ENCODE measurements around the gene SEZ6.

SEZ6 gene

GRCh38 chr17:28973425-28973824, 32.4 kb downstream of the SEZ6 start:
- no peak for DNase-seq

GRCh38 chr17:28972437-28972836, 33.4 kb downstream of the SEZ6 start:
- DNase-seq: no peak

- DNase-seq: no peak
Measured at GRCh38 chr17:28970879-28971278, 35.0 kb downstream of the SEZ6 start.

GRCh38 chr17:28969706-28970393, 36.0 kb downstream of the SEZ6 start:
- no peak for DNase-seq

DNA sequence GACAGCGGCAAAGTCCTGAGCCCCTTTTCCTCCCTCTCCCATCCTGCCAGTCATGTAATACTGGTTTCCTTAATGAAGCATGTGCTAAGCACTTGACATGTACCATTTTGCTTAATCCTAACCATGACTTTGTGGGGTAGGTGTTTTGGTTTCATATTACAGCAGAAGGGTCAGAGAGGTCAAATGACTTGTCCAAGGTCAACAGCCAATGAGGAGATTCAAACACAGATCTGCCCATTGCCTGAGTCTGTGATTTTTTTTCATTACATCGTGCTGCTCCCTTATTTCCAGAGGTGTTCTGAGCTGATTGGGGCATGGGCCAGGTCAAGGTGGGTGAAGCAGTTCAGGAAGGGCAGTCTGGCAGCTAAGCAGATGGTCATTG, 36.9 kb downstream of the SEZ6 start:
- DNase-seq: no peak

DNA sequence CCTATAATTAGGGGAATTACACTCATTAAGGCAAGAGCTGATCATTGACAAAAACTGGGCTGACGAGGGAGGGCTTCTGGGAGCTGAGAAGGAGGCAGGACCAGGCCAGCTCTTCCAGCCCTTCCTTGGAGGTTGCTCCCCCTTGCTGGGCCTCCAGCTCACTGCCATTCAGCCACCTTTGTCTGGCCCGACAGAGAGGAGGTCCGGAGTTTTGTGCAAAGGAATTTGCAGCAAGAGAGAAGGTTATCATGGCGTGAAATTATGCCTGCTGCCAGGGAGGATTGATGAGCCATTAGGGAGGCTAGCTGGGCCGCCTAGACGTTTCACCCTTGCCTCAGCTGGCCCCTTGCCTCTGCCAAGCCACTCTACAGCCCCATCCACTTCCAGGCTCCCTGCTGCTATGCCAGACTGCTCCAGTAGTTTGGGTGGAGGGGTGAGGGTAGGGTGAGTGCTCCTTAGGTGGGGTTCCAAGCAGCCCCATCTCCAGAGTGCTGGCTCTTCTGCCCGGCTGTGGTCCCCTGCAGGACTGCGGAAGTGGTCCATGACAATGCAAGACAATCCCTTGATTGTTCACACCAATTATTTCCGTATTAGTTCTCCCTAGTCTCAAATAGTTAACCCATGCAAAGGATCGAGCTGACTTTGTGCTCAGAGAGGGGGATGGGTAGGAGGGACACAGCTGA, 37.5 kb downstream of the SEZ6 start:
- DNase-seq: no peak

DNA sequence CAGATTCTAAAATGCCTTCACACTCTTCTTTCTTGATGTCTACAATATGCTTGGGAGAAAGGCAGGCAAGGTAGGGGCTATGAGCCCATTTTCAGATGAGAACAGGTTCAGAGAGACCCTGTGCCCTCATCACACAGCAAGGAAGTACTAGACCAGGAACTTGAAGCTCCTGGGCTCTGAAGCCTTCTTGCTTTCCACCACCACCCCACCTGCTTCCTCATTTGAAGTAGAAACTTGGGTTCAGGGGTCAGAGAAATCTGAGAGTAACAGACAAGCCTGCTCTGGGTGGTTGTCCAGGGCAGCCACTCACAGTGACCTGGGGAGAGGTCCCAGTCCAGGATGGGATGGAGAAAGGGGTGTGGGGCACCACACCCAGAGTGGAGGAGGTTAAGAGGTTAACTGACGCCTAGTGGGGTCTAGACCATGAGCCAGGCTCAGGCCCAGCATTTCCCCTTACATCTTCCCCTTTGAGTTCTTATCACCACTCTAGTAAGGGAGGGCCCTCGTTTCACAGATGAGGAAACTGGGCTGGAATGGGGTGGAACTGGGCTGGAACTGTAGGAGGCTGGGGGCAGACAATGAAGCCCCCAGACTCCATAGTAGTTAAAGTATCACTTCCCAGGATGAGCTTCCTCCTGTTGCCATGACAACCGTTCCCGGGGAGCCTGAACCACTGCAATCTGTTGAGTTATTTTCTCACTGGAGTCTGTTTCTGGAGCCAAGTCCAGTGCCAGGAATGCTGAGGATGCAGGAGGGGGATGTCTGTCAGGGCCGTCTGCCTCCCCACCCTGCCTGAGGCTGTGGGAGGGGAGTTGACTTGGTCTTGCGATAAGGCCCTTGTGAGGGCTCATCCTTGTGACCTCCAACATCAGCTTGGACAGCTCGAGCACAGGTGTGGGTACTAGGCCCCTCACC, 38.4 kb downstream of the SEZ6 start:
- no peak for DNase-seq

- no peak for DNase-seq
Measured at GRCh38 chr17:28963841-28964240, 42.0 kb downstream of the SEZ6 start.

DNA sequence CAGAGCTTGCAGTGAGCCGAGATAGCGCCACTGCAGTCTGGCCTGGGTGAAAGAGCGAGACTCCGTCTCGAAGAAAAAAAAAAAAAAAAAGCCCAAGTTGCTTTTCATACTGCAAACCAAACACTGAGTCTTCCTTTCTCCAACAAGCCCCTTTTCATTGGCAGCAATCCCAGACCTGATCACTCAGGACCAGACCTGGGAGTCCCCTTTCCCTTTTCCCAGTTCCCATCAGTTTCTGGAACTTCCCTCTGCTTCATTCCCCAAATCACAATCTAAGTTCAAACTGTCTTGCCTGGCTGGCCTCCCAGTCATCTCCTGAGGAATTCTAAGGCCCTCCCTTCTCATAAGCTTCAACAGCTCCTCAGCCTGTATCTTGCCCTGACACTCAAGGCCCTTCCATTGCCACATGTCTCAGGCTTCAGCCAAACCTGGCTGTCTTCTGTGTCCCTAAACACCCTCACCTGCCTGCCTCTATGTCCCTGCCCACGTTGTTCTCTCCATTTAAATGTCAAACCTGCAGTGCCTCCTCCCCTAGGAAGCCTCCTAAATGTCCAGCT, 42.7 kb downstream of the SEZ6 start:
- DNase-seq: no peak

GRCh38 chr17:28961391-28961790, 44.4 kb downstream of the SEZ6 start:
- no peak for DNase-seq

DNA sequence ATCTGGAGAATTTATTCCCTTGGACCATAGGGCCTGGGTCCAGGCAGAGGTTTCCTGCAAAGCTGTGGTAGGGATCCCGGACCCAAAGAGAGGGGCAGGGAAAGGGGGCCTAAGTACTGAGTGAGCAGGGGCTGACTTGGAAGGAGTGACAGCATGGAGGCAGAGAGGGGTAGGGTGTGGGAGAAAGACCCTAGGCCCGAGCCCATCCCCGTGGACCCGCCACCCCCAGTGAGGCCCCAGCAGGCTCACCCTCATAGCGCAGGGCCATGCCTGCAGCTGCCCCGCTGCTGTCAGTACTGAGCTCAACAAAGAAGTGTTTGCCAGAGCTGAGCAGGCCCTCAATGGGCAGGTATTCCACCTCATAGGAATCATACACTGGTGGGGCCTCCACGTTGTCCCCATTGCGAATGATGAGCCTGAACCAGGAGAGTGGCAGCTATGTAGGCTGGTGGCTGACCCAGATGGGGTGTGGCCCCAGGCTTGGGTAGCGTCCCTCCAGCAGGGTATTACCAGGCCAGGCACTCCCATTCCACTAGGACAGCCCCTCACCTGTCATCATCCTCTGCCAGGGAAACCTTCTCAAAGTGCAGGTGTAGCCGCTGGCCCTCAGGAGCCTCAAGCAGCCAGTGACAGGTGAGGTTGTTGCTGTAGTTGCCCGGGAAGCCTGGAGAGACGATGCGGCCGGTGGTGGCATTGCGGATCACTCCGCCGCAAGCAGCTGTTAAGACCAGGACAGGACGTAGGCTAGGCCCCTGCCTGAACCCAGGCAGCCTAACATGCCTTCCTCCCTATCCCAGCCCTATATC, 45.4 kb downstream of the SEZ6 start:
- DNase-seq: no peak

DNA sequence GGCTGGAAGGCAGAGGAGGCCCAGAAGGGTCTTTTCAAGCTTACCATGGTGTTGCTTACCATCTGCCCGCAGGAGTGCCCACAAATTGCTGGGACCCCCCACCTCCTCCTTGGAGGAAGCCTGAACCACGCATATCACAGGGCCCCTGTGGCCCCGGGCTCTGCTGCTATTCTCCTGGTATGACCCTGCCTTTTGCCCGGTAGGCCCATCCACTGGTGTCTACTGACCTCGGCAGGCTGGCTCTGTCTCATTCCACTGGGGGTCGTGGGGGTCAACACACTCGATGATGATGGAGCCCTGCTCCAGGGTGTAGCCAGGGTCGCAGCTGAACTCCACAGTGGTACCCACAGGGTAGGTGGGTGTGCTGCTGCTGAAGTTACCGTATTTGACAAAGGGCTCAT, 46.4 kb downstream of the SEZ6 start:
- DNase-seq: no peak

GRCh38 chr17:28958820-28959455, 46.9 kb downstream of the SEZ6 start:
- no peak for DNase-seq

DNA sequence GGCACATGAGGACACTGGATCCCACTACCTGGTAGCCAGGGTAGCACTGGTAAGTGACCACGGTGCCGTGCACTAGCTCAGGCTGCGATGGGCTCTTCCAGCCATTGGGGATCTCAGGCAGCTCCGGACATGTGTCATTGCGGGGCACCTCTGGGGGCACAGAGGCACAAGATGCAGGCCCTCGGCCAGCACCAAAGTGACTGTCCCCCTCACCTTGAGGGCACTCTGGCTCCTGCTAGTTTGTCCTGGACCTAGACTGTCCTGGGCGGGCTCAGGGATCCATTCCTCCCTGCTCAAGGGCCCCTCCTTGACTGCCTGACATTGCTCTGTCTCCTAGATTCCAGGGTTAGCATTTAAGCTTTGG, 47.9 kb downstream of the SEZ6 start:
- no peak for DNase-seq

GRCh38 chr17:28957277-28957991, 48.4 kb downstream of the SEZ6 start:
- DNase-seq: no peak

- DNase-seq: no peak
Measured at GRCh38 chr17:28956861-28957260, 49.0 kb downstream of the SEZ6 start.

DNA sequence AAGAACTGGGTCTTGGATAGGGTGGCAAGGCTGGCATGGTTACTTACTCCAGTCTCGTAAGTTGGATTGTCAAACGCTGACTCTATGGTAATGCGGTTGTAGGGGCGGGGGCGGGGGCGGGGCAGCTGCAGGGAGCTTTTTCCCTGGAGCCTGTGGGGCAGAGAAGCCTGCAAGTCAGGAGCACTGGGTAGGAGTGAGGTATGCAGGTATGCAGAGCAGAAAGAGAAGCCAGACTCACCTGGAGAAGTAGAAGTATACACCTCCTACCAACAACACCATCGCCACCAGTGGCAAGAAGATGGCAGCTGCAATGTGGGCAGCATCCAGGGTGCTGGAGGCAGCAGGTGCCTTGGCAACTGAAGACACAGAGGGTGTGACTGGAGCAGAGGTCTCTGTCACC, 49.7 kb downstream of the SEZ6 start:
- DNase-seq: no peak

DNA sequence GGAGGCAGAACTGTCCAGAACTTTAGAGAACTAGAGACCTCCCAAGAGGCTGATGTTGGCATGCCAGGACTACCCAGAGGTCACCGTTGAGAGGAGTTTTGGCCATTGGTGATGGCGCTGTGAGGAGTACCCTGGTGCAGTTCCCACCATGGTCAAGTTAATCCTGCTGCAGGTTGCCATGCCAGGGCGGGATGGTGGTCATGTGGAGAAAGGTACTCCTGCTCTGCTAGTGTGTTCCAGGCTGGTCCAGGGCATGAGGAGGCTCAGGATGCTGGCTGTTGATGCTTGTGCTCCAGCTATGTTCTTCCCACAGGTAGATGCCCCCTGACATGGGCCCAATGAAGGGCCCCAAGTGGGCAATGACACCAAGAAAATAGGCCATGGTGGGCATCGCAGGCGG, 50.4 kb downstream of the SEZ6 start:
- no peak for DNase-seq

- no peak for DNase-seq
Measured at GRCh38 chr17:28954886-28955285, 50.9 kb downstream of the SEZ6 start.

- peak; percentile 60 for DNase-seq
Measured at GRCh38 chr17:28953444-28954118, 52.3 kb downstream of the SEZ6 start.
